HG03442 (cell line): ENCODE results near the gene SLC25A4.
A peak's percentile ranks its signal among the peaks of the same experiment; 100 is the strongest.

Experiments used
- ATAC-seq: cut with Tn5 transposase; IDR thresholded peaks from one replicate; pipeline ENCODE4 v1.9.1; 2021; ENCODE audit warnings: mild to moderate bottlenecking, moderate library complexity; ENCODE audit not compliant: unreplicated experiment

Gene SLC25A4

DNA sequence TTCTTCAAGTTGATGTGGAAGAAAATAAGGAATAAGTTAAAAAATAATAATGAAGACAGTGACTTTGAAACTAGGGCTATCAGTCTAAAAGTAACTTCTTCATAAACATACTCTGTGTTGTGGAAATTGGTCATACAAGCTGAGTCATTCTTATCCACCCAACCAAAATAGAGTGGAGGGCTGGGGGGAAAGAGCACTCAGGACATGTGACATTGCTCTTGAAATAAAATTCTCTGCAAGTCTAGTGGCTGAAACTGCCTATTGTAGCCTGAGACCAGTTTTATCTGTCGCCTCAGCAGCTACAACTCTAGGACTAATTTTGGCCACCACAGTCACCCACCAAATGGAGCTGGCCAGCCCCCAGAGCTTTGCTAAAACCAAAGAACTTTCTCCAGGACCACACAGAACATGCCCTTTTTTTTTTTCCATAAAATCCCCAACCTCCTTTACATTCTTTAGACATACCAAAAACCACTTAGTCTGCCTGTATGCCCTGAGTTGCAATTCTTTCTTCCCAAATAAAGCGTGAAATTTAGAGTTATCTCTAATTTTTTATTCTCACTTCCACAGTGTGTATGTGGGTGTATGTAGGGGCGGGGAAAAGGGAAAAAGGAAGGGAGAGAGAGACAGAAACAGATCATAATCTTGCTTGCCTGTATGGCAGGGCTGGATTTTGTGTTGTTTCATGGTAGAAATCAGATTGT, 23.0 kb upstream of the SLC25A4 start:
- ATAC-seq: no peak

DNA sequence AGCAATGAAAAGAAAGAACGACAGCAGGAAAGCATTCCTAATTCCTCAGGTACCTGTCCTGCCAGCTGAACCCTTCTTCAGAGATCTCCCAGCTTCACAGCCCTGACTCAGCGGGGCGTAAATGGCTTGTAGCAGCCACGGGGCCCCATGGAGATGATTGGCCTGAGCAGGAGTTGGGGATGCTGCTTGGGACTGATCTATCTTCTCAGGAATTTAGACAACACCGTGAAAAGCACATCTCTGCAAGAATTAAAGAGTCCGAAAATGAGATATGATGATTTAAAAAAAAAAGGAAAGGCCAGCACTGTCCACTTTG, 22.5 kb upstream of the SLC25A4 start:
- no peak for ATAC-seq

DNA sequence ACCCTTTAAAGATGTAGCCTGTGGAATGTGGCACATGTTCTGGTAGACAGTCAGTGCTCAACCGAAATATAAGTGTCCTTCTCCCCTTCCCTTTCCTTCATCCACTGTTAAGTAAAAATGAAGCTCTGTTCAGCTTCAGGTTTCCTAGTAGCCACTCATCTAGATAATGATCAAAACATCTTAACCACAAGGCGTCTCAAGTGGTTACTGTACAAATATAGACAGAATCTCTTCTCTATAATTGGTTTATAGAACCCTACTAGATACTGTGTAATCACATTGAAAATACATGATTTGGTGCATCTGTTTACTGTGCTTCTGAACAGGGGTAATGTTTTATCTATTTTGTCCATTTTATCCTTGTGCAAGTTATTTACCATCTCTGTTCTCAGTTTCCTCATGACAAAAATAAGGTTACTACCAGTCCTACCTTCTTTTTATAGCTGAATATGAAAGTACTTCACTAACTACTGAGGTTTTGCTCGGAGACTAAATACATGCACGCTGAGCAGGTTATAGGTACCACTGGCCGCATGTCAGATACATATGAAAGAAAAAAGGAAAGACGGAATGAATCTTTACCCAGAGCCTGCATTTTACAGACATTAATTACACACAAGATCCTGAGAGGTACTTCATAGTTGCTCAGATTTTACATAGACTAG, 20.3 kb upstream of the SLC25A4 start:
- peak; percentile 73 for ATAC-seq

DNA sequence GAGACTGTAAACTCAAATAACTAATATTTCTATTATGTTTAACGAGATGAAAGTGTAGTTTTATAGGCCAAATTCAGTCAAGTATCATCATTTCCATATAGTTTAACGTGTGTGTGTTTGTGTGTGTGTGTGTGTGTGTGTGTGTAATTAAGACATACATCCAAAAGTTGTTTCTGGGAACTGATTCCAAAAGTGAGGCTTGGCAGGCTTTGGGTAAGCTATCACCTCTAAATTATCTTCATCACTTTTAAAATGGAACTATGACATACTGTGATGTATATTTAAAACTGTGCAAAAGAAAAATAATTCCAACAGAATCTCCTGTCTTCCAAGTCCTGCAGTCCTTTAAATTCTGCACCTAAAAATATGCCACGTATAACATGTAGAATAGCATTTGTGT, 19.1 kb upstream of the SLC25A4 start:
- ATAC-seq: no peak

DNA sequence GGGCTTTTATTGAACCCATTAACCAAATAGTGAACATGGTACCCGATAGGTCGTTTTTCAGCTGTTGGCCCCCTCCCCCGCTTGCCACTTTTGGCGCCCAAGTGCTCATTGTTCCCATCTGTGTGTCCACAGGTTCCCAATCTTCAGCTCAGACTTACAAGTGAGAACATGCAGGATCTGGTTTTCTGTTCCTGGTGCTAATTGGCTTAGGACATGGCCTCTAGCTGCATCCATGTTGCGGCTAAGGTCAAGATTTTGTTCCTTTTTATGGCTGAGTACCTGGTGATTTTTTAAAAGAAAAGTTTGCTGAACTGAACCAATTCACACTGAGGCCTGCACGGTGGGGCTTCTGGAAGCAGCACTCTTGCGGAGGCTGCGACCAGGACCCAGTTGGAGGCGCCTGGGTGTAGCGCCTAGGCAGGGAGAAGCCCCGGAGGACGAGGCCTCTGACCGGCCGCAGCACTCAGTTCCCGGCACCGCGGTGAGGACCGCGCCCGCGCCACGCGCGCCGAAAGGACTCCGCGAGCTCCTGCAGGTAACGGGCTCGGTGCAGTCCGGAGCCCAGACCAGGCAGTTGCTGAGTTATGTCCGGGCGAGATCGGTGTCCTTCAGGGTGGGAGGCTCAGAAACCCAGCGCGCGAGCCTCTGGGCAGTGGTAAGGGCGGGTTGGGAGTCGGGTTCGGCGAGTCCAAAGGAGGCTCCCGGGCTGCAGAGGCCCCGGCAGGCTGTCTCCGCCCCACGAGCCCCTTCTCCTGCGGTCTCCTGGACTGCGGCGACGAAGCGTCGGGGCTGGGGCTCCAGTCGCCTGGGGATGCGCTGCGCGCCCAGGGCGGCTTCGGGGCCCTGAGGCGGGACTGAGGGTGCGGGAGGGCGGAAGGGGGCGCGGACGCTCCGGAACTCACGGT, 15.8 kb upstream of the SLC25A4 start:
- no peak for ATAC-seq

DNA sequence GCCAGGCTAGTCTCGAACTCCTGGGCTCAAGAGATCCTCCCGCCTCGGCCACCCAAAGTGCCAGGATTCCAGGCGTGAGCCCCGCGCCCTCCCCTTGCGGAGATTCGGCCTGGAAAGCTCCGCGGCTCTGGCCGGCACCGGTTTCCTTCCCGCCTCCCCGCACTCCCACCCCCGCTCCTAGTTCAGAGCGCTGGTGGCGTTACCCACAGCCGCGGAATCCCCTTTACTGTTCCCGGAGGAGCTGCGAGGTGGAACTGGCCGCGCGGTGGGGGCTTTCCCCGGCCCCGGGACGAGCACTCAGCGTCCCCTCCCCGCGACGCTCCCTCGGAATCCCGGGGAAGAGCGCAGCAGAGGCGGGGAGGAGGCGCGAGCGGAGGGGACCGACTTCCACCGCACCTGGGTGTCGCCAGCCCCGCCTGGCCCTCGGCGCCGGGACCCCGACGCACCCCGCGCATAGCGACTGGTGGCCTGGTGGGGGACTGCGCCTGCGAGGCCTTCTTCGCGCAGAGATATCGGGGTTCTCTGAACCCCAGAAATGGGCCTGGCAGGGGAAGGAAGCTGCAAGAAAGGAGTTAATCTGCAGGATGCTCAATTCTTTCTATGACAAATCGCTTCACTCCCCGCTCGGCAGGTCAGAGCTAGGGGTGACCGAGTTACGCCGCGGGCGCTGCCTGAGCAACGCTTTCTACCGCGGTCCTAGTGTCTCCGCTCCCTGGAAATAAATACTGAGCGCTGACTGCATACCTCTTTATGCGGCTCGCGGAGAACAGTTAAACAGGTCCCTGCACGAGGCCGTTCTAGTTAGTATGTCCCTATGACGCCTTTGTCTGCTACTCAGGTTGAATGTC, 14.6 kb upstream of the SLC25A4 start:
- peak; percentile 41 for ATAC-seq

DNA sequence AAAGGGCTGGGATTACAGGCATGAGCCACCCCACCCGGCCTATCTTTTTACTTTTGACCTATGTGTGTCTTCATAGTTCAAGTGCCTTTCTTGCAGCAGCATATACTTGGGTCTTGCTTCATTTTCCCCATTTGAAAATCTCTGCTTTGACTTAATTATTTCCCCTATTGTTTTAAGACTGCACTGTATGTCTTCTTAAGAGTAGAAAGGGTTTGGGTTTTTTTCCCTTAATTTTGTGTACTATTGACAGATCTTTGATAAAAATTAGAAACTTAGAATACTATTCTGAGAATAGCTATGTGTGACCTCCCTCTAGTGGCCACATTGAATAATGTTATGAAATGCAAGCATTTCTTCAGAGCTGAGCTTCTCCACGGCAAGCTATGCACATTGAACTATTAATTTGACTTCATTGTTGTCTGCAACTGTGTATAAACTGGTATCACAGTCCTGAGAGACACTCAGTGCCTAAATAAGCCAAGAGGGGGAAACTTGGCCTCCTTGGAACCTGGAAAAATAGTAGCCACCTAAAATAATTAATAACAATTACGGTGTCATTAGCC, 8.7 kb upstream of the SLC25A4 start:
- peak; percentile 77 for ATAC-seq

DNA sequence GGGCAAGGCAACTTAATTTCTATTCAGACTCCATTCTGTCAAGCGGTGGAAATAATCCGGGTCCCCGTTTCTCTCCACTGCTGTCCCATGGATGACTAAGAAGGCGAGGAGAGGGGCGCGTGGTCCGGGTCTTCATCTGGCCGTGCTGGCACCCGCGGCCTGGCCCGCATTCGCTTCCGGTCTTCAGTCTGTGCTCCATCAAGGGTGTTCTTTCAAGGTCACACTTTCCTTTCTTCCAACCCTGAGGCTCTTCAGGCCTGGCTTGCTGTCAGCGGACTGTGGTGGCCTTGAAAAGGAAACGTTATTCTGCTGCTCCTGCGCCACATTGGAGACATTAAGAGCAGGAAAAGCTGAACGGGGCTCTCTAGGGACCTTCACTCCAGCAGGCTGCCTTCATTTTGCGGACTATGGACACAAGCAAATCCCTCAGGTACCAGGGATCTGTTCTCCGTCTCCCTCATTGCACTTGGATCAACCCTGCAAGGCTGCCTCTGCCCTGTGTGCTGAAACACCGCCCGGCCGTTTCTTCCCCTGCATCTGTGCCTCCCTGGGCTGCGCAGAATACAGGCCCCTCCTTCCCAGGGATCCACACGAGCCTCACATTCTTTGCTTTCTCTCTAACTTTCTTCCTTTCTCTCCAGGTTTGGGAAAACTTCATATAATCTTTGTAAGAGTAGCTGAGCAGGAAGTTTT, 5.7 kb upstream of the SLC25A4 start:
- ATAC-seq: no peak

DNA sequence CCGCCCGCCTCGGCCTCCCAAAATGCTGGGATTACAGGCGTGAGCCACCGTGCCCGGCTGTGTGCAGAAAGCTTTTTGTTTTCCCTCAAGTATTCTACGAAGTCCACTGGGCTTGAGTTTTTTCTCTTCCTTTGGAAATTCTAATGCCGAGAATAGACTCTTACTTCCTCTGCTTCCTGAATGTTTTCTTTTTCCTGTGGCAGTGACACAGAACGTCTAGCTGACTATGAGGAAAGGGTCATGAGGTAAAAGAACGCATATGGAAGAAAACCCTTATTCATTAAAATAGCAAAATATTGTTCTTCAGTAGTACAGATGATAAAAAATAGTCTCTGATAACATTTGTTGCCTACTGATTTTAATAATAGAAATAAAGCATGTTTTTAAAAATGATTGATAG, 4.9 kb upstream of the SLC25A4 start:
- ATAC-seq: no peak

DNA sequence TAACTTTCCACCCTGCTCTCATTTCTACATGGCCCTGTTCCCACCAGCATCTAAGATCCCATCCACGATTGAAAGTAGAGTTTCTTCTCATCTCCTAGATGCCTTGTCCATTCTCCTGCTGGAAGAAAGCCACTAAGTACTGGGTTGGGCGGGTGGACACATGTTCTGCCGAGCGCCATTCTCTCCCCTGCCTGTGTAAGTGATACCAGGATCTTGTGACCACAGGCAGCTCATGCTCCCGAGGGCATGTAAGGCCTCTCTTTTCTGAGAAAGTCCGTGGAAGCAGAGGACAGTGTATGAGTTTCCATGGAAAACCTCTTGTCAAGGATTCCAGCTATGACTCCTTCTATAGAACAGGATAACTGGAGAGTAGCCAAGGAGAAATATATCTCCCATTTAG, 3.3 kb upstream of the SLC25A4 start:
- no peak for ATAC-seq

DNA sequence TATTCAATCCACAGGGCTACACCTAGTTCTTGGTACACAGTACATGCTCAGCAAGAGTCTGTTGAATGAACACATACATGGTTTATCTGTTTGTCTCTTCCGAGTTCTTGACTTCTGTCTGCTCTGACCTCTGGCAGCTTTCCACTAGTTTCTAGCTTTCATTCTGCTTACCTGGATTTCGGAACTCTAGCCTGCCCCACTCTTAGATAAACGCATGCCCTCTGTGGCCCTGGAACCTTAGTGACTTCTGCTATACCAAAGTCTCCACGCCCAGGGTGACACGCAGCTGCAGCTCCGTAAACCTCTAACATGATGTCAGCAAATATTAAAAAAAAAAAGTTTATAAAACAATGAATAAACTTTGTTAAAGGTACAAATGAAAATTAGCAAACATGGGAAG, 1.3 kb upstream of the SLC25A4 start:
- no peak for ATAC-seq

DNA sequence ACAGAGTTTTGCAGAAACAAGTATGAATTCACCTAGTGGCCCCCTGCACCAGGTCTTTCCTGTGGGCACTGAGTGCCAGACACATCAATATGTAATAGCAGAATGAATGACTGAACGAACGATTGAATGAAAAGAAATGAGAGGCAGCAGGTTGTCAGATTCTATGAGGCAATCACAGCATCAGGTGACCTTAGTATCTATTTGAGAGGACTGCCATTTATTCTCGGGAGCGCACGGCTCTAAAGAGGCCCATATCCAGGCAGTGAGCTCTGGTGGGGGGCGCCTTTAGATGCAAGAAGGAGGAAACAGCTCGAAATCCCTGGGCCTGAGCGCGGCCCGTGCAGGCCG, 528 bp upstream of the SLC25A4 start:
- no peak for ATAC-seq

DNA sequence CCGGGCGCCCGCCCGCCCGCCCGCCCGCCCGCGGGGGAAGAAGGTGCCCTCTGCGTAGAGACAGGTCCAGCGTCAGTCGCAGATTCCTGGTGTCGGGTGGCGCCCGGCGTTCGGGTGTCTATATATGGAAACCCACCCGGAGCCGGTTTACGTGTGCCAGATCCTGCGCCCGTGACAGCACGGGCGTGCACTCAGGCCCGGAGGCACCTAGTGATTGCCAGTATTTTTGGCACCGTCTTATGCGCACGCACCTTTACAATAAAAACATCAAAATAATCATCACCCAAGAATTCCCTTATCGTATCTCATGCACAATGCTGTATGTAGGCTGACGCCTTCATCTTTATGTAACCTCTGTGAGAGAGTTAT, 519 bp downstream of the SLC25A4 start:
- ATAC-seq: peak; percentile 17

DNA sequence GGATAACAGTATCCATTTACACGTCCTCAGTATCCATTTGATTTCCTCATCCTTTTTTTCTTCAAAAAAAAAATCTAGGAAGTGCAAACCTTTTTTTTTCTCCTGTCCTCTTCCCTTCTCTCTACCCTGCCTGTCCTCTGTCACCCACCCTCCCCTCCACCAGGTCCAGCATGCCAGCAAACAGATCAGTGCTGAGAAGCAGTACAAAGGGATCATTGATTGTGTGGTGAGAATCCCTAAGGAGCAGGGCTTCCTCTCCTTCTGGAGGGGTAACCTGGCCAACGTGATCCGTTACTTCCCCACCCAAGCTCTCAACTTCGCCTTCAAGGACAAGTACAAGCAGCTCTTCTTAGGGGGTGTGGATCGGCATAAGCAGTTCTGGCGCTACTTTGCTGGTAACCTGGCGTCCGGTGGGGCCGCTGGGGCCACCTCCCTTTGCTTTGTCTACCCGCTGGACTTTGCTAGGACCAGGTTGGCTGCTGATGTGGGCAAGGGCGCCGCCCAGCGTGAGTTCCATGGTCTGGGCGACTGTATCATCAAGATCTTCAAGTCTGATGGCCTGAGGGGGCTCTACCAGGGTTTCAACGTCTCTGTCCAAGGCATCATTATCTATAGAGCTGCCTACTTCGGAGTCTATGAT, 1.7 kb downstream of the SLC25A4 start:
- ATAC-seq: no peak

DNA sequence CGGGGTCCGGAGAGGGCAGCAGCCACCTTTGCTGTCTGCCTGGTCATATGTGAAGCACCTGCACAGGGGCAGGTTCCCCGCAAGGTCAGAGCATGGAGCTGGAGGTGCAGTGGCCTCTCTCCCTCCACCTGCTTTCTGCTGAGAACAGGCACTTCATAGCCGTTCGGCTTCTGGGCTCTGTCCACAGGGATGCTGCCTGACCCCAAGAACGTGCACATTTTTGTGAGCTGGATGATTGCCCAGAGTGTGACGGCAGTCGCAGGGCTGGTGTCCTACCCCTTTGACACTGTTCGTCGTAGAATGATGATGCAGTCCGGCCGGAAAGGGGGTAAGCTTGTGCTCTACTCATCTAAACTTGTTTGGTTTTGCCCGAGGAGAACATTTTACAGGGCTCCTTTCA, 2.5 kb downstream of the SLC25A4 start:
- ATAC-seq: no peak

DNA sequence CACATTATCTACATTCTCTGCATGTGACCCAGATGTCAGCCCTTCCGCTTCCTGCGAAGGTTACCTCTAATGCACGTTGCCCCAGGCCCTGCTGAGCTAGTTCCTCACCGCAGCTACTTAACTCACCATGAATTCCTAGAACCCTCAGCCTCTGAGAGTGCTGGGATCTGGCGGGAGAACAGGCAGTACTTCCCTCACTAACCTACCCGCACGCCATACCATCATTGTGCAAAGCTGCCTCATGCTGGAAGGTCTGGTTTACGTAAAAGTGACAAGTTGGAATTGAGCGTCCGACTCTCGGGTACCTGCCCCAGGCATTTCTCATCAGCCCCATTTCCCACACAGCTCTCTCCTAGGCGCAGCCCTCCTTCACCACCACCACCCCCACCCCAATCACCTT, 6.3 kb downstream of the SLC25A4 start:
- ATAC-seq: no peak

DNA sequence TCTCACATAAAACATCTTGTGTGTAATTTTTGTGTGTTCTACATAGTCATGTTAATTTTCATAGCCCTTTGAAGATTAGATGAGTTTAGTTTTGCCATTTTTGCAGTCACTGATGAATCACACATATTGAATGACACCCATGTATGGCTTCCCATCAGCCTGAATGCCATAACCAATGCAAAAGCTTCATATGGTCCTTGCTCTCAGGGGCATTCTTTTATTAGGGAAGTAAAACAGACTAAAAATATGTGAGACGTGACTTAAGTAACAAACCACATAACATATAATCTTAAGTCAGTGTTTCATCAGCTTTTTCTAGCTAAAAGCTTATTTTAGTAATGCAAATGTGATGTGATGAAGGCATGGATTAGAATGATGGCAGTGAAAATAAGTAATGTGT, 8.2 kb downstream of the SLC25A4 start:
- no peak for ATAC-seq

DNA sequence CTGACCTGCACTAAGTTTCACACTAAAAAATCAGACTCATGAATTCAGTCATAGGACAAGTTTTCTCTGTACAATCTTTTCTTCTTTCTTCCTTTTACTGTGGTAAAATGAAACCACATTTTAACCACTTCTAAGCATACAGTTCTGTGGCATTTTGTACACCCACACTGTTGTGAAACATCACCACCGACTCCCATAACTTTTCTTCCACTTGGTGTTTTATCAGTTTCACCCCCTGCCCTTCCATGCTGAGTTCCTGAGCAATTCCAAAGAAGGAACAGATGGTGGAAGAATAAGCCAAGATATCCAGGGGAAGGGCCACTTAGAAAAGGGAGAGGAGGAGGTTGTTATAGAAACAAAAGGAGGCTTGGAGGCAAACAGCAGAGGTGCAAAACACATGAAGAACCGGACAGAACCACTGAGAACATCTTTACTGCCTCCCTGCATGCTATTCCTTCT, 22.6 kb downstream of the SLC25A4 start:
- peak; percentile 98 for ATAC-seq

DNA sequence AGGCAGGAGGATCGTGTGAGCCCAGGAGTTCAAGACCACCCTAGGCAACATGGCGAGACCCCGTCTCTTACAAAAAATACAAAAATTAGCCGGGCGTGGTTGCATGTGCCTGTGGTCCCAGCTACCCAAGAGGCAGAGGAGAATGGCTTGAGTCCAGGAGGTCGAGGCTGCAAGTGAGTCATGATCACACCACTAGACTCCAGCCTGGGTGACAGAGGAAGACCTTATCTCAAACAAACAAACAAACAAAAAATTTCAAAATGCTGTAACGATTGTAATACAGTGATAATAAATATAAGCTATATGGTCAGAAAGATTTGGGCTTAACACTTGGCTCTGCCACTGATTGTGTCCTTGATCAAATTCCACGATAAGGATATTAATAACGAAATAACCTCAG, 24.2 kb downstream of the SLC25A4 start:
- no peak for ATAC-seq
